K562 (cell line): ENCODE results near the gene B3GNT4. TPM values are rescaled to one million over a fixed set of nuclear protein-coding genes. Genes with fewer than 3 reads are reported as not detected.

Experiments used
- ATAC-seq: fragments of 200-7000 bp; cut with Tn5 transposase; 3 replicates; pipeline ENCODE4 v1.9.1; 2020; ENCODE audit warnings: moderate library complexity
- BruUV-seq: library from RNA; stranded (reverse); fragments of 400-500 nt; replicated peaks from 2 replicates; lab custom pipeline; 2021; lab: Mats Ljungman, UMichigan
- CTCF ChIA-PET: fragments of 300-600 bp; formaldehyde crosslinking; extraction: SDS; loops from one replicate; lab custom pipeline; 2021; ENCODE audit warnings: low intra/inter-chr PET ratio; lab: Yijun Ruan, JAX
- POLR2A ChIA-PET: fragments of 300-600, 350-650 bp; sonication (Branson Sonifier 250); formaldehyde crosslinking; extraction: SDS; loops from one replicate; lab custom pipeline; 2021; ENCODE audit warnings: antibody characterized with exemption, inconsistent platforms; lab: Yijun Ruan, JAX
- DNase-seq, 4 experiments: peaks; one replicate each; pipeline versions ENCODE4 v3.0.0 to v3.0.0-alpha.2; 2011 to 2018; ENCODE audit warnings: low spot score in 3 of 4, mixed read lengths in 3 of 4; ENCODE audit errors: extremely low read depth in 1 of 4
- FAIRE-seq: peaks from 2 replicates; lab custom pipeline; 2011; peaks lifted over from hg19 to GRCh38; lab: Jason Lieb, UNC
- H2AFZ ChIP-seq: 2 replicates; pipeline ENCODE4 v1.6.0; 2011; ENCODE audit warnings: low read depth, low read length, control low read depth, inconsistent platforms
- H3K27ac ChIP-seq: fragments of 200-600 bp; 3 replicates; pipeline ENCODE4 v1.8.0; 2011; ENCODE audit warnings: low read depth, mild to moderate bottlenecking, control low read depth, inconsistent platforms, low read length, moderate library complexity, mixed read lengths; ENCODE audit errors: extremely low read depth
- H3K27me3 ChIP-seq, 2 experiments: fragments of 300-600 bp in 1 of 2; 2 replicates in 1 of 2; 3 replicates in 1 of 2; pipeline versions ENCODE4 v1.6.0 to v1.8.0; 2011; ENCODE audit warnings: inconsistent platforms in 2 of 2, low read length in 2 of 2, mild to moderate bottlenecking in 1 of 2, mixed read lengths in 1 of 2, moderate library complexity in 1 of 2; ENCODE audit not compliant: control insufficient read depth in 2 of 2, insufficient read depth in 2 of 2
- H3K36me3 ChIP-seq: fragments of 300-600 bp; 3 replicates; pipeline ENCODE4 v1.8.0; 2011; ENCODE audit warnings: mild to moderate bottlenecking, low read length, inconsistent platforms; ENCODE audit not compliant: control insufficient read depth, insufficient read depth
- H3K4me1 ChIP-seq, 2 experiments: fragments of 200-600 bp in 1 of 2; replicated peaks in 1 of 2; 2 replicates in 1 of 2; 3 replicates in 1 of 2; pipeline versions ENCODE4 v1.5.1 to v1.8.0; 2011; ENCODE audit warnings: inconsistent platforms in 2 of 2, low read length in 2 of 2, mild to moderate bottlenecking in 1 of 2, mixed read lengths in 1 of 2, moderate library complexity in 1 of 2; ENCODE audit not compliant: control insufficient read depth in 2 of 2, insufficient read depth in 2 of 2
- H3K4me2 ChIP-seq: 2 replicates; pipeline ENCODE4 v1.6.1; 2011; ENCODE audit warnings: low read length, control low read depth, inconsistent platforms, mixed read lengths; ENCODE audit not compliant: insufficient read depth
- H3K4me3 ChIP-seq: fragments of 200-600 bp; sonication (generic), shearing (Covaris generic); 2 replicates; pipeline ENCODE4 v1.5.1; 2016; ENCODE audit warnings: control low read depth, inconsistent platforms
- H3K79me2 ChIP-seq: fragments of 200-600 bp; 3 replicates; pipeline ENCODE4 v1.8.0; 2011; ENCODE audit warnings: low read length, inconsistent platforms; ENCODE audit not compliant: control insufficient read depth, insufficient read depth
- H3K9ac ChIP-seq, 2 experiments: 2 replicates each; pipeline versions ENCODE4 v1.6.0 to v1.6.1; 2011; ENCODE audit warnings: low read depth in 2 of 2, low read length in 2 of 2, control low read depth in 1 of 2, inconsistent platforms in 1 of 2, mild to moderate bottlenecking in 1 of 2, mixed read lengths in 1 of 2; ENCODE audit not compliant: insufficient read depth in 1 of 2
- H3K9me1 ChIP-seq: one replicate; pipeline ENCODE4 v1.6.0; 2011; ENCODE audit warnings: inconsistent platforms, mild to moderate bottlenecking, low read length, moderate library complexity; ENCODE audit not compliant: control insufficient read depth, insufficient read depth
- H3K9me3 ChIP-seq: replicated peaks from 2 replicates; pipeline ENCODE4 v1.5.1; 2011; ENCODE audit warnings: low read depth, low read length, inconsistent platforms; ENCODE audit not compliant: control insufficient read depth, insufficient read depth
- H4K20me1 ChIP-seq: replicated peaks from 2 replicates; pipeline ENCODE4 v1.6.1; 2011; ENCODE audit warnings: low read length, inconsistent platforms, mixed read lengths; ENCODE audit not compliant: control insufficient read depth, insufficient read depth
- KAT7 ChIP-seq: sonication (generic); formaldehyde crosslinking; IDR thresholded peaks from 2 replicates; pipeline ENCODE4 v1.8.0; 2022; ENCODE audit warnings: missing genetic modification reagents, mild to moderate bottlenecking, borderline replicate concordance
- PCBP1 ChIP-seq: fragments of 200-400 bp; formaldehyde crosslinking; IDR thresholded peaks from 2 replicates; pipeline ENCODE4 v1.6.1; 2018; ENCODE audit warnings: mild to moderate bottlenecking, low read depth, low read length; ENCODE audit not compliant: poor library complexity, severe bottlenecking
- POLR2G ChIP-seq: fragments of 200-400 bp; formaldehyde crosslinking; IDR thresholded peaks from 2 replicates; pipeline ENCODE4 v1.6.1; 2017; ENCODE audit warnings: low read depth, mild to moderate bottlenecking, antibody characterized with exemption, low read length, moderate library complexity
- RBM22 ChIP-seq: fragments of 200-400 bp; formaldehyde crosslinking; IDR thresholded peaks from 2 replicates; pipeline ENCODE4 v1.6.1; 2018; ENCODE audit warnings: low read length, low read depth; ENCODE audit not compliant: poor library complexity, severe bottlenecking
- RBM25 ChIP-seq: fragments of 200-400 bp; formaldehyde crosslinking; IDR thresholded peaks from 2 replicates; pipeline ENCODE4 v1.6.1; 2018; ENCODE audit warnings: low read length, low read depth, moderate library complexity; ENCODE audit not compliant: severe bottlenecking
- SIN3A ChIP-seq, 2 experiments: fragments of 150-350 bp in 1 of 2; IDR thresholded peaks; 2 replicates each; pipeline ENCODE4 v1.6.1; 2011 to 2016; ENCODE audit warnings: borderline replicate concordance in 2 of 2, low read depth in 2 of 2, low read length in 2 of 2, mild to moderate bottlenecking in 2 of 2, moderate library complexity in 2 of 2; ENCODE audit not compliant: control insufficient read depth in 1 of 2
- YBX1 ChIP-seq: fragments of 450-650 bp; IDR thresholded peaks from 2 replicates; pipeline ENCODE4 v1.7.1; 2016; ENCODE audit warnings: mild to moderate bottlenecking
- ZBTB33 ChIP-seq: sonication (generic); formaldehyde crosslinking; IDR thresholded peaks from 2 replicates; pipeline ENCODE4 v1.8.1; 2023; ENCODE audit warnings: mild to moderate bottlenecking, missing genetic modification reagents
- ZBTB7A ChIP-seq: IDR thresholded peaks from 2 replicates; pipeline ENCODE4 v1.6.1; 2011; ENCODE audit warnings: low read depth, mild to moderate bottlenecking, low read length, moderate library complexity, borderline replicate concordance; ENCODE audit not compliant: control insufficient read depth
- WGBS: fragments of 100-300 bp; shearing (Covaris generic); methylation state at CpG from one replicate; pipeline ENCODE4 v1.1.6; 2016; ENCODE audit warnings: low coverage, mixed read lengths; ENCODE audit not compliant: insufficient coverage; ENCODE audit errors: missing lambda C conversion rate; 5-methylcytosine and 5-hydroxymethylcytosine counted together
- in situ Hi-C: fragments of 300-500 bp; cut with MboI; formaldehyde crosslinking; loops from 4 replicates; pipeline ENCODE4 v1.15.0; 2018; ENCODE audit warnings: inconsistent platforms, mixed read lengths
- intact Hi-C: fragments of 100-400 bp; cut with micrococcal nuclease; formaldehyde crosslinking; loops from 2 replicates; pipeline ENCODE4 v1.14.2; 2022
- polyA plus RNA-seq, 8 experiments: library from polyadenylated mRNA; depleted of rRNA in 4 of 8; stranded (reverse) in 5 of 8; unstranded in 3 of 8; fragments of >200 nt; fragmentation: Nextera tagmentation in 2 of 8; fragmentation: Illumina TruSeq in 1 of 8; extraction: Ambion mirVana in 2 of 8; extraction: Trizol in 1 of 8; gene quantifications; 2 replicates each; pipeline versions ENCODE4 v1.2.1 to v1.2.3, GENCODE V29; 2011 to 2014; ENCODE audit warnings: inconsistent platforms in 1 of 8, missing spikeins in 1 of 8
- total RNA-seq, 7 experiments: library from RNA; depleted of rRNA in 6 of 7; stranded (reverse); fragments of >200 nt in 6 of 7; fragmentation: Illumina TruSeq in 2 of 7; extraction: Trizol in 2 of 7; gene quantifications; 2 replicates each; pipeline versions ENCODE4 v1.2.1 to v1.2.3, GENCODE V29; 2011 to 2021; ENCODE audit warnings: low replicate concordance in 1 of 7

Gene B3GNT4
- total and polyA plus RNA-seq, 9 of the 15 experiments (the other 6 are each of a cell fraction or from before 2014, with no cell fraction given), result 0.17 to 3.2 (median 1.3) TPM

GRCh38 chr12:122204167-122205052 is 901 bp downstream of the B3GNT4 start:
- H3K4me1 ChIP-seq, result peaks cover 7 to 59% of the 10 kb centered on the region in 2 experiments; a peak in 3 of 5 replicates
- FAIRE-seq (no peak), DNase-seq (no peak), ATAC-seq (no peak)
- no peaks in the 10 kb centered on the region for H3K27me3 ChIP-seq
- H4K20me1 ChIP-seq, result no peaks in the 10 kb centered on the region; the same call in 1 of the 2 replicates
- H3K4me2 ChIP-seq, result no peak overlapping the region
- WGBS, result 93% methylated on average over 17 of the region's 71 CpGs
- ChIA-PET POLR2A (interaction anchor here (0.7 to 11.2 kb wide), 8 partner anchors 8 to 66 kb away, joined by 3 to 149 read pairs (median 4); partner anchors contain the start of gene DIABLO), CTCF (no interaction called here)
- BruUV-seq, result no TSS peak
- no peak overlapping the region for H2AFZ ChIP-seq
- H3K79me2 ChIP-seq, result no peaks in the 10 kb centered on the region
- intact Hi-C loops (no loop called here), in situ Hi-C loops (no loop called here)
- no peaks in the 10 kb centered on the region for H3K9me3 ChIP-seq
- H3K27ac ChIP-seq, result no peak overlapping the region
- peak overlapping the region; percentile 45; the same call in 1 of the 2 replicates for H3K4me3 ChIP-seq
- H3K36me3 ChIP-seq, result peaks cover 23% of the 10 kb centered on the region
- no peaks in the 10 kb centered on the region for H3K9me1 ChIP-seq
- TF ChIP-seq KAT7 (no peak), ZBTB7A (0 out of 2 replicates have a peak, but pooled peaks have one; percentile 5), ZBTB33 (CRISPR knock-in tag) (peak; percentile 6; the same call in 1 of the 2 replicates), RBM22 (peak; percentile 32), RBM25 (no peak), POLR2G (peak; percentile 63), YBX1 (no peak), PCBP1 (peak; percentile 10), SIN3A (IDR thresholded peaks at IDR 0.05; ENCODE audit: borderline replicate concordance in 2 of 2, control insufficient read depth in 1 of 2, low read depth in 2 of 2, low read length in 2 of 2) (no peak)
- H3K9ac ChIP-seq, result peak overlapping the region in 1 of 2 experiments; percentile 89; a peak in 2 of 4 replicates
